Lower leg skin (tissue), 3 donors: Measurements from ENCODE around the gene ZC3H14.

Source experiments
- POLR2A ChIP-seq, 2 donors: fragments of 450-650 bp; IDR thresholded peaks; one replicate each; pipeline ENCODE4 v1.6.1; 2016 to 2017; ENCODE audit warnings: antibody characterized with exemption in 2 of 2, mild to moderate bottlenecking in 1 of 2, moderate library complexity in 1 of 2
- TF ChIP-seq, protein P1 (sequence below), 3 donors: fragments of 450-650 bp; IDR thresholded peaks; one replicate each; pipeline ENCODE4 v1.5.1; 2016; ENCODE audit warnings: antibody characterized with exemption in 3 of 3, mild to moderate bottlenecking in 3 of 3, moderate library complexity in 2 of 3

DNA sequence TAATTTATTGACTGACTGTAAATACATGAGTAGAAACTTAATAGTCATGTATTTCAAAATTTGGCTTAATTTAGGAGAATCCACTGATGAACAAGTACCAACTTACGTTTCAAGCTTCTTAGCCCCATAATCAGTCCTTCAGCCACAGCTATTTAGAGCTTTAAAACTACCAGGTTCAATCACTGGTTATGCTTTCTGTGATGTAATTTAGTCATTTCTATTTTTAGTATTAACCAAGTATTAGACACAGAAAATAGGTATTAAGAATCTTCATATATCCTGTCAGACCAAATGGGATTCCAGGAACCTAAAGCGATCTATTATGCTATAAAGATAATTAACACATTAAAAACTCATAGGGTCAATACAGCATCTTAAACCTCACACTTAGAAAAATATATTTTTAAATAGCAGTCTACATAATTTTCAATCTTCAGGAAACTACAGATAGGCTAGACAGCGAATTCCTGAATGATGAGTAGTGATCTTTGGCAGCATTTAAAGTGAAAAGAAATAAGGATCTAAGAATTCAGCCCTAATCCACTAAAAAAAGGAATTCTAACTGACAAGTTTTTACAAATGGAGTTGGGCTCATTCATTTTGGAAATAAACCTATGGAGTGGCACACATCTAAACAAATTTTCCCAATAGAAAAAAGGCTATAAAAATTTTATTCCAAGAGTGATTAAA is 51.5 kb downstream of the ZC3H14 start:
- TF ChIP-seq, protein P1, sequence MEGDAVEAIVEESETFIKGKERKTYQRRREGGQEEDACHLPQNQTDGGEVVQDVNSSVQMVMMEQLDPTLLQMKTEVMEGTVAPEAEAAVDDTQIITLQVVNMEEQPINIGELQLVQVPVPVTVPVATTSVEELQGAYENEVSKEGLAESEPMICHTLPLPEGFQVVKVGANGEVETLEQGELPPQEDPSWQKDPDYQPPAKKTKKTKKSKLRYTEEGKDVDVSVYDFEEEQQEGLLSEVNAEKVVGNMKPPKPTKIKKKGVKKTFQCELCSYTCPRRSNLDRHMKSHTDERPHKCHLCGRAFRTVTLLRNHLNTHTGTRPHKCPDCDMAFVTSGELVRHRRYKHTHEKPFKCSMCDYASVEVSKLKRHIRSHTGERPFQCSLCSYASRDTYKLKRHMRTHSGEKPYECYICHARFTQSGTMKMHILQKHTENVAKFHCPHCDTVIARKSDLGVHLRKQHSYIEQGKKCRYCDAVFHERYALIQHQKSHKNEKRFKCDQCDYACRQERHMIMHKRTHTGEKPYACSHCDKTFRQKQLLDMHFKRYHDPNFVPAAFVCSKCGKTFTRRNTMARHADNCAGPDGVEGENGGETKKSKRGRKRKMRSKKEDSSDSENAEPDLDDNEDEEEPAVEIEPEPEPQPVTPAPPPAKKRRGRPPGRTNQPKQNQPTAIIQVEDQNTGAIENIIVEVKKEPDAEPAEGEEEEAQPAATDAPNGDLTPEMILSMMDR (IDR thresholded peaks at IDR 0.05) = no peak
- TF ChIP-seq POLR2A (IDR thresholded peaks at IDR 0.05) = no peak
